ENCODE measurements around the gene STUM.
"Not testable (repeated sequence)": the region's sequence is repeated elsewhere in the genome, so short reads cannot be mapped to it uniquely, and the experiment has no call there.

The STUM gene

DNA sequence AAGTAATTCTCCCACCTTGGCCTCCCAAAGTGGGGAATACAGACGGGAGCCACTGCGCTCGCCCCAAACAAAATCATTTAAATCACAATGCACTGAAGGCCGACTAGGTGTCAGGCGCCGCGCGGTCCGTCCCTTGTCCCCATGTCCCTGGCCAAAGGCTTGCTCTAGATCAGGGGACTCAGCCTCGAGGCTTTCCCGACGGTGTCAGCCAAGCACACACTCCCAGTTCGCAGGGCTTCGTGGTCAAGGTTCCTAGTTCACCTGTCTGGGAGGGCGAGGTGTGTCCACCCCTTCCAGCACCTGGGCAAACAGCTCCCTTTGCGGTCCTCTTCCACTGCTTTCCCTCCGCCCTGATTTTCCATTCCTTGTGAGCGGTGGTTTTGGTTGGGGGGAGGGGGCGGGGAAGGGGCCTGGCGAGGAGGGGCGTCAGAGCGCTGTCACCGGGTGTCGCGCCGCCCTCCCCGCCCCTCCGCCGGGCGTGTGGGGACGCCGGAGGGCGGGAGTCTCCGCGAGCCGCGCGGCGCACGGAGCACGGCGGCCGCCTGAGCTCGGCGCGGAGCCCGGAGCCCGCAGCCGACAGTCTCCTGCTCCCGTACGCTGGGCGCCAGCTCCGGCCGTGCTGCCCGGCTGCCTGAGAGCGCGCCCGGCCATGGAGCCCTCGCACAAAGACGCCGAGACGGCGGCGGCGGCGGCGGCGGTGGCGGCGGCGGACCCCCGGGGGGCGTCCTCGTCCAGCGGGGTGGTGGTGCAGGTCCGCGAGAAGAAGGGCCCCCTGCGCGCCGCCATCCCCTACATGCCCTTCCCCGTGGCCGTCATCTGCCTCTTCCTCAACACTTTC, at the start of gene STUM:
Gene STUM (plus strand): TSS at position 509 of the 838 bp plus-strand sequence. CDS start 141 bp downstream, at position 650.
- no peak for FAIRE-seq

- not testable (repeated sequence) for FAIRE-seq
Observed at GRCh38 chr1:226499699-226500098, 48.9 kb upstream of the STUM start.

DNA sequence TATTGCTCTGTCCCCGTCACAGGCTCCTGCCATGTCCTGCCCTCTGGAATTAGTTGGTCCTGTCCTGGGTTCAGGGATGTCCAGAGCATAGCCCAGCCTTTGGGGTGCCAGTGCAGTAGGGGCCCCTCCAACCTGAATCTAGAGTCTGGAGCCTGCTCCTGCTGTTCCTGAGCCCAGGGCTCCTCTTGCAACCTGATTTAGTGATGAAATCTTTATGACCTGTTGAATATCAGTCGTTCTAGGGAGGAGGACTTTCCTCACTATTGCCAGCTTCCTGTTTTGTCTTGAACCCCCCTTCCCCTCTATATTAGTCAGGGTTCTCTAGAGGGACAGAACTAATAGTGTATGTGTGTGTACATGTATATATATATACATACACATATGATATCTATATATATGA, 42.5 kb upstream of the STUM start:
- FAIRE-seq: no peak

GRCh38 chr1:226506921-226507320, 41.6 kb upstream of the STUM start:
- FAIRE-seq: no peak

DNA sequence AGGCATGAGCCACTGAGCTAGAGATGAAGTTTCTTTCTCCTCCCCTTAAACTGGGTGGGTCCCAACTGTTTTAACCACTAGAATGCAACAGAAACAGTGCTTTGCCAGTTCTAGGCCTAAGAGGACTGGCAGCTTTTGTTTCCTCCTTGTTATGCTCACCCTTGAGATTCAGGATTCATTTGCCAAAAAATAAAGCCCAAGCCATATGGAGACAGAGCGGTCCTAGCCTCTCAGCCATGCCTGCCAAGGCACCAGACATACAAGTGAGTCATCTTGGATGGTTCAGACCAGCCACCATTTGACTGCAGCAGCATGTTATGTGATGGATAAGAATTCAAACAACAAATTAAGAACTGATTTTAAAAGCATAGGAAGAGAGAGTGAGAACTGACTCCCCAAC, 38.1 kb upstream of the STUM start:
- no peak for FAIRE-seq

- no peak for FAIRE-seq
Observed at GRCh38 chr1:226511296-226511695, 37.3 kb upstream of the STUM start.

GRCh38 chr1:226512076-226512728, 36.4 kb upstream of the STUM start:
- no peak for FAIRE-seq

DNA sequence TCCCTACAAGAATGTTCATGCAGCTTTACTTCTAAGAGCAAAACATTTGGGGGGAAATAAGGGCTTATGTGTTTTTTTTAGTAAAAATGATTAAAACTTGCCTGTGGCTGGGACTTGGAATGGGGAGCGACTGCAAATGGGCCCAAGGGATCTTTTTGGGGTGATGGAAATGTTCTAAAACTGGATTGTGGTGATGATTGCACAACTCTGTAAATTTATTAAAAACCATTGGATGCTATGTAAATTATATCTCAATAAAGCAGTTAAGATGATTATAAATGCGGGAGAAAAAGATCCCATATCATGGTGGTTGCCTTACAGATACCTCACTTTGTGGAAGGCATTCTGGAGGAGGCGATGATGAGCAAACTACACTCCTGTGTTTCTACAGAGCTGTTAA, 30.2 kb upstream of the STUM start:
- no peak for FAIRE-seq

GRCh38 chr1:226519135-226519534, 29.4 kb upstream of the STUM start:
- no peak for FAIRE-seq

DNA sequence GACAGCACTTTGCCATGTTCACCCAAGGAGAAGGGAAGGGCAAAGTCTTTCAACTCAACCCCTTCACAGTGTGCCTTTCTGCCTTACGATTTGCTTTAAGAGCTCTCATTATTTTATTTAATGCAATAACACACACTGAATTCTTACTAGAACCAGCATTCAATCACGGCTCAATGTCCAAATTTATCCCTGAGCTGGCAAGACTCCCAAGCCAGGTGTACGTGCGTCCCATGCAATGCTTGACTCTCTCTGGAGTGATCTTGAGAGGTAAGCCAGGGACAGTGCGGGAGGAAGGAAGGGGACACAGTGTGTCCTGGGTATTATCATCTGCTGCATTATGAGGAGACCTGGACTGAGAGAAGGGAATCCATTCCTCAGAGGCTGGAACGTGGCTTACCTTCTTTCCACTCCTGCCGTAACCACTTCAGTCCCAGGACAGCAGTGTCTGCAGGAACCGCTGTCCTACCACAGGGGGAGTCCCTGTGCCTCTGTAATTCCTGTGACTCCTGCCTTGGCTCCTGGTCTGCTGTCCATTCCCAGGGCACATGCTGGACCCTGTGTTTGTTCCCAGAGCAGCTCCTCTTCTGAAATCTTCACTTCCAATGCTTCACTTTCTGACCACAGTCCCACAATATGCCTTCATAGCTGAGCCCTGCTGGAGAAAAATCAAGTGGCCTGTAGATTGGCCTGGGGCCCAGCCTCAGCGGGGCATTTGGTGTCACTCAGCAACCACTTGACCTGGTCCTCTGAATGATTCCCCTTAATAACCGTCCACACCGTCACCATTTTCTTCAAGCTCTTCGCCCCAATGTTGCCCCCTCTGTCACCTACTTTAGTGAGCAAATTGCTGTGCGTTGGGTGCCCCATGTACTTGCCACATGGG, 28.6 kb upstream of the STUM start:
- FAIRE-seq: no peak

GRCh38 chr1:226520640-226521355, 27.8 kb upstream of the STUM start:
- no peak for FAIRE-seq

- FAIRE-seq: no peak
Observed at GRCh38 chr1:226523646-226524406, 24.7 kb upstream of the STUM start.

DNA sequence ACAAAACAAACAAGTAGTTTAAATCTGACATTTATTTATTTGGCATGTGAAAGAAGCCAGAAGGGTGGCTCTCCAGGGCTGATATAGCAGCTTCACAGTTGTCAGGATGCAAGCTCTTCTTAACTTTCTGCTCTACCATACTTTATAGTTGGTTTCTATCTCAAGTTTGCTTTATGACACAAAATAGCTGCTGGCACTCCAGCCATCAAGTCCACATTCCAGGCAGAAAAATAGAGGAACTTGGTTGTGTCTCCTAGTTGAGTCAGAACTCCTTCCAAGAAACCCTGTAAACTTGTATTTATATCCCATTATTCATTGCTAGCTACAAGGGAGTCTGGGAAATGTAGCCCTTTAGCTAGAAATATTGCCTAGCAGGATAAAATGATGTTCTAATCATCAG, 24.0 kb upstream of the STUM start:
- no peak for FAIRE-seq

GRCh38 chr1:226525750-226526149, 22.8 kb upstream of the STUM start:
- FAIRE-seq: no peak

GRCh38 chr1:226526801-226527595, 21.6 kb upstream of the STUM start:
- FAIRE-seq: no peak

DNA sequence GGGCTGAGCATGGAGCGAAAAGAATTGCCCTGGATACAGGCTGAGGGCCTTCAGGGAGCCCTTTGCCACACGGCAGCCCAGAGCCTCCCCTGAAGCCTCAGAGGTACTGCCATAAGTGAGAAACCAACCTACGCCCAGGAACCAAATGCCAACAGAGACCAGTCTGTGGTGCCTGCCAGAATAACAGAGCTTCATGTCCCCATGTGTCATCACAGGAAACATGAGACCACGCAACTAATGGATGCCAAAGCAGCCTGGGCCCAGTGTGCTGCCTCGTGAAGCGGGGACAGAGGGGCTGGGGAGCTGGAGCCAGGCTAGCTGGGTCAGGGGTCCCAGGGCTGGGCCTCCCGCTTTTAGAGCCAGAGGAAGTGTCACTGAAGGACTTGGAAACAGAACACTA, 18.7 kb upstream of the STUM start:
- FAIRE-seq: no peak

DNA sequence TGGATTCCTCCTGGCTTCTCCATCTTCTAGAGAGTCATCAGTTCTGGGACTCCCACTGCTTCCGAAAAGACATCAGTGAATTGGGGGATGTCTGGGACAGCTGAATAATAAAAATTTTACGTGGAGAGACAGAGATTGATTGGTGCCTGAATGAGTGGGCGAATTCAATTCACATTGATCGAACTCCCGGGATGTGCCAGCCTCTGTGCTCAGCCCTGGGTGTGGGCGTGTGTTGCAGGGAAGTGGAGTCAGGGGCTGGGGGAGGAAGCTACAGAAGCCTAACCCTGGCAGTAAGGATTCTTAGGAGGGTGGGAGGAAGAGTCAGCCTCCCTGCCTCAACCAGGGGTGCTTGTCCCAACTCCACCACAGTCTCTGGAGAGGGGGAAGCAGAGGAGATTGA, 18.0 kb upstream of the STUM start:
- FAIRE-seq: no peak

GRCh38 chr1:226531360-226532093, 17.0 kb upstream of the STUM start:
- FAIRE-seq: no peak

DNA sequence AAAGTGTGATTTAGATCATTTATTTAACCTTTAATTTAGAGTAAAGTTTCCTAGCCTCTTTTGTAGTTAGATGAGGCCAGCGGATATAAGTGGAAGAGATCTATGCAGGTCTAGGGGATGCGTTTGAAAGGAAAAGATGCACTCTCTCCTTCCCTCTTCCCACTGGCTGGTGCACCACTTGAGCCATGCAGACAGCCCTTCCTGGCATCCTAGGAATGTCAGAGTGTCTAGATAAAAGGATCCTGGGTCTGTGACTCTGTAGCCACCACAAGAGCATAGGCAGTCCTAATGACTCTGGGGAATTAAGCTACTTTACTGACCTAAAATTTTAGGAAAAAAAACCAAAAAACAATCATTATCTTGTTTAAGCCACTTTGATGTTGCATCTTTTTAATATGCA, 16.0 kb upstream of the STUM start:
- FAIRE-seq: no peak

DNA sequence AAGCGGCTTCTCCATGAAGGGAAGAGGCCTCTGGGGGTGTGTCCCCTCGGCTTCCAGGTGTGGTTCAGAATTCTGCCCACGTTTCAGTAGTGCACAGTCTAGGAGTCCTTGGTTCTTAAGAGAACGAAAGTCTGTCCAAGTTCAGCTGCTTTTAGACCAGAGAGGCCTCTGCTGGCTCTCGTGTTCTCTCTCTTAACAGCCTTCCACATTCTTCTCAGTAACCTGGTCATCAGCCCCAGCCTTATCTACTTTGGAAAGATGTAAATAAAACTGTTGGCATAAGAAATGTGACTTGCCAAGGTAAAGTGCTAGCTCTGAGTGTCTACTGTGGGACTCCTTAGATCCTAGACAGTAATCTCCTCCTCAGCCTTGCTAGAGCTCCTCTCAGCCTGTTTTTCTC, 15.3 kb upstream of the STUM start:
- no peak for FAIRE-seq

Data from A204.1 (cell line).